ENCODE data around the gene IQCK. TPM values are rescaled to one million over a fixed set of nuclear protein-coding genes. Genes with fewer than 3 reads are reported as not detected.
A peak's percentile ranks its signal among the peaks of the same experiment; 100 is the strongest.

Gene IQCK
- total RNA-seq, 1 donor, result 13.4 TPM

- no peak for TF ChIP-seq CTCF (IDR thresholded peaks at IDR 0.05; ENCODE audit: insufficient read depth, low read depth, low read length)
- no peak overlapping the region for H3K4me3 ChIP-seq (ENCODE audit: low read depth, low read length)
- no peak for DNase-seq (ENCODE audit: low read depth)
Observed at GRCh38 chr16:19881783-19882182, 163.7 kb downstream of the IQCK start.

- H3K4me3 ChIP-seq (ENCODE audit: low read depth, low read length), result peak overlapping the region; percentile 83
- TF ChIP-seq CTCF (IDR thresholded peaks at IDR 0.05; ENCODE audit: insufficient read depth, low read depth, low read length), result no peak
- no peak for DNase-seq (ENCODE audit: low read depth)
Observed at GRCh38 chr16:19882186-19882585, 164.1 kb downstream of the IQCK start.

- DNase-seq (ENCODE audit: low read depth), result no peak
- TF ChIP-seq CTCF (IDR thresholded peaks at IDR 0.05; ENCODE audit: insufficient read depth, low read depth, low read length), result no peak
- peak overlapping the region; percentile 83 for H3K4me3 ChIP-seq (ENCODE audit: low read depth, low read length)
Observed at GRCh38 chr16:19882646-19883045, 164.6 kb downstream of the IQCK start.

- peak overlapping the region; percentile 83 for H3K4me3 ChIP-seq (ENCODE audit: low read depth, low read length)
- DNase-seq (ENCODE audit: low read depth), result peak; percentile 52
- TF ChIP-seq CTCF (IDR thresholded peaks at IDR 0.05; ENCODE audit: insufficient read depth, low read depth, low read length), result no peak
Observed at GRCh38 chr16:19883296-19883965, 165.4 kb downstream of the IQCK start.

- peak overlapping the region; percentile 83 for H3K4me3 ChIP-seq (ENCODE audit: low read depth, low read length)
- no peak for DNase-seq (ENCODE audit: low read depth)
- TF ChIP-seq CTCF (IDR thresholded peaks at IDR 0.05; ENCODE audit: insufficient read depth, low read depth, low read length), result no peak
Observed at GRCh38 chr16:19883966-19884485, 166.0 kb downstream of the IQCK start.

GRCh38 chr16:19884611-19885450 lies 166.8 kb downstream of the IQCK start, which contains the start of gene GPRC5B:
Gene GPRC5B, minus strand, starts transcription at chr16:19884848. Its CDS starts 12,003 bp downstream, at chr16:19872845.
- peak within 1 kb of the TSS; percentile 83 for H3K4me3 ChIP-seq (ENCODE audit: low read depth, low read length)
- TF ChIP-seq CTCF (IDR thresholded peaks at IDR 0.05; ENCODE audit: insufficient read depth, low read depth, low read length), result no peak
- peak; percentile 42 for DNase-seq (ENCODE audit: low read depth)

Data from fibroblast of villous mesenchyme (primary cell).